ENCODE data around the gene GRIN2C.

Gene GRIN2C

GRCh38 chr17:74863420-74864296 lies 4.0 kb upstream of the GRIN2C start:
- DNase-seq, result no peak

- DNase-seq, result no peak
Observed at GRCh38 chr17:74862919-74863318, 3.2 kb upstream of the GRIN2C start.

- peak; percentile 23 for DNase-seq
Observed at GRCh38 chr17:74862108-74862901, 2.6 kb upstream of the GRIN2C start.

GRCh38 chr17:74861662-74862107 lies 2.0 kb upstream of the GRIN2C start:
- DNase-seq, result no peak

GRCh38 chr17:74860872-74861661 lies 1.4 kb upstream of the GRIN2C start:
- DNase-seq, result no peak

- no peak for DNase-seq
Observed at GRCh38 chr17:74860229-74860871, 665 bp upstream of the GRIN2C start.

GRCh38 chr17:74858672-74859458 lies 820 bp downstream of the GRIN2C start:
- DNase-seq, result no peak

GRCh38 chr17:74857191-74857590 lies 2.5 kb downstream of the GRIN2C start:
- DNase-seq, result no peak

- DNase-seq, result no peak
Observed at GRCh38 chr17:74856112-74856511, 3.6 kb downstream of the GRIN2C start.

- no peak for DNase-seq
Observed at GRCh38 chr17:74855323-74855722, 4.4 kb downstream of the GRIN2C start.

- DNase-seq, result no peak
Observed at GRCh38 chr17:74854792-74855191, 4.9 kb downstream of the GRIN2C start.

- no peak for DNase-seq
Observed at GRCh38 chr17:74853669-74854068, 6.0 kb downstream of the GRIN2C start.

- DNase-seq, result no peak
Observed at GRCh38 chr17:74853048-74853397, 6.7 kb downstream of the GRIN2C start.

GRCh38 chr17:74852237-74853047 lies 7.2 kb downstream of the GRIN2C start:
- peak; percentile 74 for DNase-seq

- DNase-seq, result no peak
Observed at GRCh38 chr17:74851612-74852236, 8.0 kb downstream of the GRIN2C start.

GRCh38 chr17:74850914-74851313 lies 8.8 kb downstream of the GRIN2C start:
- no peak for DNase-seq

- DNase-seq, result no peak
Observed at GRCh38 chr17:74850310-74850709, 9.4 kb downstream of the GRIN2C start.

- DNase-seq, result no peak
Observed at GRCh38 chr17:74848656-74849399, 10.9 kb downstream of the GRIN2C start.

- no peak for DNase-seq
Observed at GRCh38 chr17:74846621-74847020, 13.1 kb downstream of the GRIN2C start.

- DNase-seq, result no peak
Observed at GRCh38 chr17:74843352-74843627, 16.4 kb downstream of the GRIN2C start.
